HG03025 (cell line): ENCODE measurements around the gene TENM4.
"Not testable (repeated sequence)": the region's sequence is repeated elsewhere in the genome, so short reads cannot be mapped to it uniquely, and the experiment has no call there.

Experiments
- ATAC-seq: cut with Tn5 transposase; IDR thresholded peaks from one replicate; pipeline ENCODE4 v1.9.1; 2021; ENCODE audit warnings: mild to moderate bottlenecking, moderate library complexity; ENCODE audit not compliant: unreplicated experiment, low FRiP score

The TENM4 gene

DNA sequence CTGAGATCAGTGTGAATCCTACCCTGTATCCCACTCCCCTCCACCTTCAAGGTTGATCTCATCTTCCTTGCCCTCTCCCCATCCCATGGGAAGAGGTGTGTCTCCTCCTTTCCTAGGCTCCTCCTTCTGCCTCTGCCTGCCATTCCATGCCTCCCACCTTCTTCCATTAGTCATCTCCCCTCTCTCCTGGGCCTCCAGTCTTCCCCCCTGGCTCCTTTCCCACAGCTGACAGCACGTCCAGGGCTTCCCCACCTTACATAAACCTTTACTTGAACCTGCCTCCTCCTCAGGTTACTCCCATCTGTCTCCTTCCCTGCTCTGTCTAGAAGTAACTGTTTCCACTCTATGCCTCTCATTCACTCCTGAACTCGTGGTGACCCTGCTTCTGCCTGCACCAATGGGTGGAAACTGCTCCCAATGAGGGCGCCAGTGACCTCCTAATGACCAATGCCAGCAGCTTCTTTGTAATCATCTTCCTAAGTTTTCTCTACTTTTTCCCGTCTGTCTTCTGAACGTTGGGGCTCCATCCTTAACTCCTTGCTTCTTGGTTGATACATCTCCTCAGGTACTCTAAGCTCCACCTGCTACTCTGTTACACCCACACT, 599.3 kb downstream of the TENM4 start:
- no peak for ATAC-seq

DNA sequence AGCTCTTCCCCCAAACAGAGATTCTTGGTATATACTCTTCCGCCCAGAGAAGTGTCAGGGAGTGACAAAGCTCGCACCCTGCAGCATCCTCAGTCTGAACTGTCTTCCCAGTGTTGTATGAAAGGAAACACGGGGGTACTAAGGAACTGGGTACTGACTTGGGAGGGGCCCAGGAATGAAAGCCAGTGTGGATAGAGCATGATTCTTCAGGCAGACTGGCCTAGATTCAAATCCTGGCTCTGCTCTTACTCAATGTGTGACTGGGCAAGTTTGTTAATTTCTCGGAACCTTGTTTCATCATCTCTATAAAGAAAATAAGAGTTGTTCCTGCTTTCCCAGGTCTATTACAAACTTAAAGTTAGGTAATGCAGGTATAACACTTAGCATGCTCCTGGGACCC, 600.2 kb downstream of the TENM4 start:
- ATAC-seq: no peak

DNA sequence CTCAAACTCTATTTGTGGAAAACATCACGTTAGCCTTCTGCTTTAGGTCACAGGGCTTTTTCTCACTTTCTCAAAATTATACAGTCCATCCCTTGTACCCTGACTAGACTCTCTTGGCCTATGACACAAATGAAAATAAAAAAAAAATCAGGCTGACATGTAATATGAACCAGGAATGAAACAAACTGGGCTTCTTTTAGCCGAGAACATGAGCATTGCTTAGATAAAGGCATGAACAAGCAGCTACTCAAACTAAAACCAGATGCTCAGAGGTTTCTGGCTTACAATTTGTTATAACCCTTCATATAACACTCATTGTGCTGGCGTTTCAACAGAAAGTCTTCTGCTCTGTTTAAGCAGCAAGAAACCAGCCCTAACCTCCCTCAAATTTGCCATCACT, 600.6 kb downstream of the TENM4 start:
- ATAC-seq: no peak

DNA sequence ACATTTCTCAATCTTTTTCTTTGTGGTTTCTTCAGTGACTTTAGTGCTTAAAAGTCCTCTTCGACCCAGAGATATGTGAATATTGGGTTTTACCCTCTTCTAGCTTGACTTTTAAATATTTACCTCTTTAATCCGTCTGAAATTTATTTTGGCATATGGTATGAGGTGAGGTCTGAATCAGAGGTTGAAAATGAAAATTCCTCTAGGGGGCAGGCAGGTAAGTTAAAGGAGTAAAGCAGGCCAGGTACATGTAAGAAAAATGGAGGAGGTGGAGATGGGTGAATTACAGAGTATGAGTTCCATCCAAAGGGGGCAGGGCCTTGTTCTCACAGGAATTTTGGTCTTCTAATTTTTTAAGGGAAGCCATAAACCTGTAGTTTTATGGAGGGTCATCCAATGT, 602.4 kb downstream of the TENM4 start:
- no peak for ATAC-seq

DNA sequence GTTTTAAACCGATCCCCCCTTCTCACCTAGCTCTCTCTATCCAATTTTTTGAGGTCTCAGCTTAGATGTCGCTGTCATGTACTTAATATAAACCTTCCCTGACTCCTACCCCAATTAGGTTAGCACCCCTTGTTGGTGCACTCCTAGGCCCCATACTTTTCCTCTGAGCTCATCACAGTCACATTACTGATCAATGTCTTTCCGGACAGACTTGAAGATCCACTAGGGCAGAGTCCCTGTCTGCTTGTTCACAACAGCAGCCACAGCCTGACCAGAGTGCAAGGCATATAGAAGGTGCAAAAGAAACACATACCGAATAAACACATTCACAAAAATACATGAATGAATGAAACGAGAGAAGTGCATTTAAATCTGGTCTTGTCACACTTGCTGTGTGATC, 605.2 kb downstream of the TENM4 start:
- ATAC-seq: no peak

DNA sequence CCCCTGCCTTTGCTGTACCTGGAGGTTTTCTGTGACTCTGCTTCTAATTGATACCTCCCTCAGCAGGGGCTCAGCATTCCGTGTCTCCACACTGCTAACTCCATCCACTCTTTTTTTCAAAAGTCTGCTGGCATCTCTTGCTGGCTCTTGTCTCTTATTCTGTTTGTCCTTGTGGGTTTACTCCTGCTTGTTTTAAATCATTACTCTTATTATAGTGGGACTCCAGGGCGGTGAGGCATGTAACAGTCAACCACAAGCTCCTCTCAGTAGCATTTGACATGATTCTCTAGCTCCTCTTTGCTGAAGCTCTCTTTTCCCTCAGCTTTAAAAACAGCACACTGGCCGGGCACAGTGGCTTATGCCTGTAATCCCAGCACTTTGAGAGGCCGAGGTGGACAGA, 605.9 kb downstream of the TENM4 start:
- no peak for ATAC-seq

DNA sequence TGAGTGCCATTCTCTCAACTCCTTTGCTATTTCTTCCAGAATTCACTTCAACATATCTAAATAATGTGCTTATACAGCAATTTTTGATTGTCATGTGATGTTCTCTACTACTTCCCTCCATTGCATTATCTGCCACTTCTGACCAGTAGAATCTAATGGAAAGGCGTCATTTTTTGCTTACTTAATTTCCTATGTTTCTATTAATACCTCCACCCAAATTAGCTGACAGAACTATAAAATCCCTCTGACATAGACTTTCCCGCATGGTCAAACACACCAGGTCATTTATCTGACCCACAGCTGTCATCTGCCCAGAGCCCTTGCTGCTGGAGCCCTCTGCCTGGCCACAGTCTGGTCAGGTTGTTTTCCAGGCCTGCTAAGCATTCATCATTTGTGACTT, 607.6 kb downstream of the TENM4 start:
- no peak for ATAC-seq

DNA sequence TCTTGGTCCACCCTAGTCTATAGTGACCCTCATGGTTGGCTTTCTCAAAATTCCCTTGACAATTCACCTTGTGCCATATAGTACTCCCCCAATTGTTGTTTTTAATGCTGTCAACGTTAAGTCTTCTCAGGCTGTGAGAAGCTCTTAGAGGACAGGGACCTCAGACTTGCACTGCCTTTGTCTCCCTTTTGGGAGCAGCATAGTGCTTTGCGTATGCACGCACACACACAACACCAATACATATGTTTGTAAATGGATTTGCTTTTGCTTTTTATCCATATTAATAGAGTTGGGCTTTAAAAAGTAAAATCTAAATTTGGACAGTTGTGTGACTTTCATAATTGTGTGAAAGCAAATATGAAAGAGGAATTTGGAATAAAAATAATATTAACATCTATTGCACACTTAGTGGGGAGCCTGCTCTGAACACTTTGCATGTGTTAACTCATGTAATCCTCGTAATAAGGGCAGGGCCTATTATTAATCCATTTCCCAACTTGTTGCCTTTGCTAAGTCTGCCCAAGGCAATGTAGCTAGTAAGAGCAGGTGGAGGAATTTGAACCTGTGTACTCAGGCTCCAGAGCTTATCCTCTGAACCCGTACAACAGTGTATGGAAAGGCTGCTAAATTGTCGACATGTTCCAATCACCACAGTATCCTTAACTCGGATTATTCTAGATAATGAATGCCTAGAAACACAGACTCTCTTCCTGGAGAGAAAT, 608.4 kb downstream of the TENM4 start:
- ATAC-seq: no peak

DNA sequence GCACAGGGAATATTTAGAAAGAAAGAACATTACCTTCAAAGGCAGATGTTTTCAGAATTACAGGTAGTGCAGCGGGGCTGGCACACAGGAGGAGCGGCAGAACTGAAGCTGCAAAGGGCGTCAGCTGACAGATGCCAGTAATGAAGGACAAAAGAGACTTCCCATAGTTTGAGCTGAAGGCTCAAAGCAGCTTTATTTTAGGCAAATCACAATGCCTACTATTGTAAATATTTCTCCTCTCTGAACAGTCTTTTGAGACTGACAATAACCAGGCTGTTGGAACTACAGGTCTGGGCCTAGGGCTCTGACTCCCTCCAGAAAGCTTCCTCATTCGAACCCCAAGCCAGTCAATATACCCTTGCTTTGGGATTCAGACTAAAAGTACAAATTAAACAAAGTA, 609.3 kb downstream of the TENM4 start:
- ATAC-seq: no peak

DNA sequence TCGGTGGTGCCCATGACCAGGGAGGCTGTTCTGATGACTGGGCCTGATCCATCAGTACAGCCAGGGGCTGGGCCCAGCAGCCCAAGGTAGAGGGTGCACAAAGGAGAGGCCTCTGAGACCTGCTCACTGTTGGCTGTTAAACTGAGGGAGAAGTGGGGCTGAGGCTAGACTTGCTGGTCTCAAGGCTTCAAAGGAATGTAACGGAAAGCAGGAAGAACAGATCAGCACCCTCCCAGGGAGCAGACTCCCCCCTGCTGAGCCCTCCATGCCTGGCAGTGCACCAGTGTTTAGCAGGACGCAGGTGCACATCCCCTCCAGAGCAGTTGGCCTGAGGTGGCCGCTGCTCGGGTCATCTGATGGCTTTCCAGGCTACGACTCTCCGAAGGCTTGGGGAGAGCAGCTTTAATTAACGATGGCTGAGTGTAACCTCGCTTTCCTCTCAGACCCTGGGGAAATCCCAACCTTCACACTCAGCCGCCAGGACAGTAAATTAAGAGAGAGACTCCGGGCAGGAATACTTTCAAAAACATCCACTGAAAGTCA, 610.5 kb downstream of the TENM4 start:
- ATAC-seq: no peak

DNA sequence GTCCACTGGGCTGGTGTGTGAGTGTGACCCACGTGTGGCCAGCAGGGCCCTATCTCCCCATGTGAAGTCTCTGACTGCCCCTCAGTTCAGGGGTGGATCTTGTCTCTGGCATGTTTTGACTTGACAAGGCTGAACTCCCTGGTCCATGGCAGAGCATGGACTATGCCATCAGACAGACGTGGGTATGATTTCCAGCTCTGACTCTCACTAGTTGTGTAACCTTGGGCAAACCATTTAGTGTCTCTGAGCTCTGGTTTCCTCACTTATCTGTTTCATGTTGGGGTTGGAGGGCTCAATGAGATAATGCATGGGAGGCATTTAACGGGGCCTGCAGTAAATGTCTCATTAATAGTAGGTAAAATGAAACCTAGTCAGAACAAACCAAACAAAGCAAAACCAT, 611.7 kb downstream of the TENM4 start:
- no peak for ATAC-seq

DNA sequence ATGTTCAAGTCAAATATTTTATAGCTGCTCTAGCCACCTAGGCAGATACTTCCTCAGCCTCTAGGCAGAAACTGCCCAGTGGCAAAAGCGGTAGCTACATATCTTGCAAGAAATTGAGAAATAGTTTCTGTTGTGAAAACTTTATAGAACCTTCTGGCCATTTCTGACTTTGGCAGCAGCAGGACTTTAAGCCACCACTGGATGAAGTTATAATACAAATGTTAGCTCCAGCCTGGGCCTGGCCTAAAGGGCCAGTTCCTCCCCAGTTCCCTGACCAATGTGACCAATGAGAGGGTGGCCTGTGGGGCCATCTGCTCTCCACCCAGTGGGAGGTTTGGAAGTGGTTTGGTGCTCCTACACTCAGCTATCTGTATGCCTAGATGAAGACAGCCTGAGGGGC, 612.2 kb downstream of the TENM4 start:
- no peak for ATAC-seq

DNA sequence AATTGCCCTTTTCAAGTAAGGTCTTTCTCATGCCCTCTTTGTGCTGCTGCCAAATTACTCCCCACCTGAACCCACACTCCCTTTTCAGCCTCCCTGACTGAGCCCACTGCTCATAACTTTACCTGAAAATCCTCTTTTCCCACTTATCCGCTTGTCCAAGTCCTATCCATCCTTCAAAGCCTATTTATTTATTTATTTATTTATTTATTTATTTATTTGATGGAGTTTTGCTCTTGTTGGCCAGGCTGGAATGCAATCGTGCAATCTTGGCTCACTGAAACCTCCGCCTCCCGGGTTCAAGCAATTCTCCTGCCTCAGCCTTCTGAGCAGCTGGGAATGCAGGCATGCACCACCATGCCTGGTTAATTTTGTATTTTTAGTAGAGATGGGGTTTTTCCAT, 613.5 kb downstream of the TENM4 start:
- ATAC-seq: not testable (repeated sequence)

DNA sequence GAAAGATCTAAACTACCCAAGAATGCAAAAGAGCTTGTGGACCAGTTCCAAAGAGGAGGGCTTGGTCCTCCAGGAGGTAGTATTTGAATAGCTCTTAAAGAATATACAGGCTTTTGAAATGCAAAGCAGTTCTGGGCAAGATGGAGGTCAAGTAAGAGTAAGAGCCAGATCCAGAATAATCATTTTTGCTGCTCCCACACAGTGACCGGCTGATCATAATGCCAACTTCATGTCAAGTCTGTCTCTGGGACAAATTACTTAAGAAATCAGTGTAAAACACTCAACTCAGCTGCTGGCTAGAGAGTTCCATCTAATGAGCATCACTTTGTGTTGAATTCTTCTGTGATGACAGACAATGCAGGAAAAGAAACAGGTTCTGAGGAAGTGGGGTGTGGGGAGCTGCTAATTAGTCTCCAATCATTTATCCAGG, 615.2 kb downstream of the TENM4 start:
- ATAC-seq: no peak

DNA sequence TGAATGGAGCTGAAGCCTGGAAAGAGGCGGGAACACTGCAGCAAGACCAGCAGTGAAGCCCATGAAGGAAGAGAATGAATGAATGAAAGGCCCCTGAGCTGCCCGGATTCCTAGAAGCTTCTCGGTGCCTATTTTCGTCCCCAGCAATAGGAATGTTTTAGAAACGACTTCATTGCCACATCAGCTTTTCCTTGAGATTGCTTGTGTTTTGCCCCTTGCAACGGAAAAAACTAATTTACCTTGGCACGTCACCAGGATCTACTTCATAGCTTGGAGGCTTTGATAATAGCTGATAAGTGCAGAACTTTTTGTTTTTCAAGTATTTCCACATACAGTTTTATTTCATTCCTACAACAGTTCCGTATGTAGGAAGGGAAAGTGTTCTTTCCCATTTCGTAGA, 617.2 kb downstream of the TENM4 start:
- no peak for ATAC-seq

DNA sequence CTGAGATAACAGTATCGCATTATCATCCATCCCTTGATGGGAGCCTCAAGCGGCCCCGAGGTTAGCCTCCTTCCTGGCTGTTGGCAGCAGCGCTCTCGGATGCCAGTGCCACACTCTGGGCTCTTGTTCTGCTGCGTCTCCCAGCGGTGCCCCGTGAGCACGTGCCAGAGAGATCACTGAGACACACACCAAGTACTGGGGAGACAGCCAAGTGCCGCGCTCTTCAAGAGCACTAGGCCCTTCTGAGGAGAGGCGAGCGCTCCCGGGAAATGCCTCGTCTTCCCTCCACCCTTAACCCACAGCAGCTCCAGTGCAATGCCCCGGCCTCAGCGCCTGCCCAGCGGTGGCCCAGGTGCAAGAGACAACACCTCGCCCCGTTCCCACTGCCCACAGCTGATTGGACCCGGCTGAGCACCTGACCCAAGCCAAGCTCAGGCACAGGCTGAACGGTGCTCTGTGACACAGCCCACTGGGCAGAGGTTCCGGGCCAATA, 617.9 kb downstream of the TENM4 start:
- ATAC-seq: no peak

DNA sequence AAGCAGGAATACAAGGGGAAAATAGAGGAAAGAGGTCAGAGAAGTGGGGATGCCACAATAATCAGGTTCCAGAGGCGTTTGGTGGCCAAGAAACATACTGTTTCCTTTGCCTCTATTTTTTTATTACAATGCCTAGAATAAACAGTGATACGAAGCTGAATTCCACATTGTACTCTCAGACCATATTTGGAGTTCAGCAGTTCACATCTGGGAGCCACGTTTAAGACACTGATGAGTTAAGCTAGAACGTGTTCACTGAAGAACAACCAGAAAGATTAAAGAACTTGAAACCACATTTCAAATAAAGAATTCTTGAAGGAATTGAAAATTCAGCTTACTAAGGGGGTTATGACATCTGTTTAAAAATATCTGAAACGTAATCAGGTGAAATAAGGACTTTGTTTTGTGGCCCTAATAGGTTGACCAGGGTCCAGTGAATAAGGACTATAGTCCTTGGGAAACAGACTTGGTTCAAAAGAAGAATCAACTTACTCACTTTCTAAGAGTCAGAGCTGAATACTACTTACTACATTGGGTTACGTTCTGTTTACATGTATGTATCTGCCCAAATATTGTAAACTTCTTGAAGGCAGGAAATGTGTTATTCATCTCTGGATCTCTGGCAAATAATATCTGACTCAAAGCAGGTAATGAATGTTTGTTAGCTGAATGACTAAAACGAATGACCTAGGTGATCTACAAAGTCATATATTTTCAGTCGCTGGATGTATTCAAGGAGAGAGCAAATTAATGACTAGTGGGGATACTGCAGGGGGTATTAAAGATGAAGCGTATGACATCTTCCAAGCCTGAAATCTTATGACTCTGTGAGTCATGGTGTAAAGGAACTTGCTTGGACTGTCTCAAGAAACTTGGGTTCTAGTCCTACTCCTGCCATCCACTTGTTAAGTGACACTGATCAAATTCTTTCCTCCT, 619.2 kb downstream of the TENM4 start:
- ATAC-seq: no peak

DNA sequence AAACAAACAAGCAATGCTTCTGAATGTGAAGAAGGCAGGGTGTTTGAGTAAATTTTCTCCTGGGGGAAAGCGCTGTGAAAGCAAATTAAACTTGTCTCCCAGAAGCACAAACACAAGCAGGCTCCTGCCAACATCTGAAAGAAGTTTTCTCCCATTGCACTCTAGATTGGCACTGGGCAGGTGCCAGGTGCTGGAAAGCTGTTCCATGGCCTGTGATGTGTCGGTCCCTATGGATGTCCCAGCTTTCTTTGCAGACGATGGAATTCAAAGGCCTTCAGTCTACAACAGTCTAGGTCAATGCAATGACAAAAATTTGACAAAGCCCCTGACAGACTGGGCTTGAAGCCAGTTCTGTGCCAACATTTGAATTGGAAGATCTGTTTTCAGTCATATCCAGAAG, 620.1 kb downstream of the TENM4 start:
- no peak for ATAC-seq

DNA sequence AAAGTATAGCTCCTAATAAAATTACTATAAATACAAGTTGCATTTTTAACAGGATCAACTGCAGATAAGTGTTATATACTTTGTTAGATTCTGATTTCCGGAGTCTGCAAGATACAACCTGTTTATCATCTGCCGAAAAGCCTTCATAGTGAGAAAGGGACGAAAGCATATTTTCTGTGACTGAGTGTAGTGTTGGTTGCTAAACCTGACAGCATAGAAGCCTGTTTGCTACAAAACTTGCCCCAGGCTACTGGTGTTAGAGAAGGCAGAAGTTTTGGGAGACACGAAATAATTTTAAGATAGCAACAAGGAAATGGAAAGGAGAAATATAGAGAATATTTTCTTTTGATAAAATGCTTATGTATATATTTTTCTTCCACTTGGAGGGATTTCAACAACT, 622.6 kb downstream of the TENM4 start:
- ATAC-seq: no peak

DNA sequence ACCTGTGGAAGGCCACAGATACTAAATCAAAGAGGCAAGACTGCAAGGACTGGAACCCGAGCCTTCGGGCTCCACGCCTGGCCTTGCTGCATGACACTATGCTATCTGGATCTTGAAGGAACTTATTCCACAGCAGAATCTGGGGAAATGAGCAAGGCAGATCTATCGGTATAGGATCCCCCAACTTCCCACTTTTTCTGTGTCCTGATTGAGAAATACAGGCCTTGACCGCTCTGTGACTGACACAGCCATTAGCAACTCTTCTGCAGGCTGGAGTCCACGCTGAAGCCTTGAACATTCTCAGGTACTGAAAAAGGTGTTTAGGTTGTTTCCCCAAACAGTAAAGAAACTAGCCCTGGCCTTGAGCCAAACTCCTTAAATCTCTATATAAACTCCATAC, 625.0 kb downstream of the TENM4 start:
- ATAC-seq: no peak
